T follicular helper cell (primary cell): ENCODE measurements around the gene ITGB3.
"Not testable (repeated sequence)": the region's sequence is repeated elsewhere in the genome, so short reads cannot be mapped to it uniquely, and the experiment has no call there.

ENCODE experiments used
- DNase-seq: peaks from one replicate; pipeline ENCODE4 v3.0.0-alpha.2; 2020; ENCODE audit warnings: low read depth

Gene ITGB3

DNA sequence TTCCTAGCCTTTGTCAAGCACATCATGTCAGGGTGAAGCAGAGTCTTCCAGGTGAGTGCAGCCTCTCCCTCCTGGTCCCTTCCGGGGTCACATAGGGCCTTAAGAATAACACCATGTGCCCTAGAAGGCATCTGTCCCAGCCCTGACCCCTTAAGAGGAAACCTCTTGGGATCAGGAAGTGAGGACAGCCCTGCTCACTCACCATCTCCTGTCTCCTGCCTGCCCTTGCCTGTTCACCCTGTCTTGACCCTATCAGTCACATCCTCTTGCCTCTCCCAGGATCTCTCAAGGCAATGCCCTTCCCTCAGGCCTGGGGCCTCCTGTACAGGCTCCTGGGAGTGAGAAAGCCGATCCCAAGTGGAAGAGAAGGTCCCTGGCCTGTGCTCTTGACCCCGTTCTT lies 30.6 kb upstream of the ITGB3 start:
- DNase-seq: no peak

DNA sequence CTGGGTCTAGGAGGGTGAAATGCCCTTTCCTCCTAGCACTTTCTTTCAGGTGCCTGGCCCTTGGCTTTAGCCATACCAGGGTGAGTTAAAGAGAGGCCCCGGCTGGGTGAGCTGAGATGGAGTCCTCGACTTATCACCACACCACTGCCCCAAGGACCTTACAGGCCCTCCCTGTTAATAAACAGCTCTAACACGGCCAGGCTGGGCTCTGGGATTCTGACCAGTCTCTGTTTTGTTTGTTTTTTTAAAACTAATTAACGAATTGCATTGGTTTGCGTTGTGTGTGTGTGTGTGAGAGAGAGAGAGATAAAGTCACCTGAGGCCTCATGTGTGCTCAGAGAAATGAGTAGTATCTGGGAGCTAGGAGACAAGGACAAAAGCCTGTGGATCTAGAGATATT lies 30.2 kb upstream of the ITGB3 start:
- DNase-seq: no peak

DNA sequence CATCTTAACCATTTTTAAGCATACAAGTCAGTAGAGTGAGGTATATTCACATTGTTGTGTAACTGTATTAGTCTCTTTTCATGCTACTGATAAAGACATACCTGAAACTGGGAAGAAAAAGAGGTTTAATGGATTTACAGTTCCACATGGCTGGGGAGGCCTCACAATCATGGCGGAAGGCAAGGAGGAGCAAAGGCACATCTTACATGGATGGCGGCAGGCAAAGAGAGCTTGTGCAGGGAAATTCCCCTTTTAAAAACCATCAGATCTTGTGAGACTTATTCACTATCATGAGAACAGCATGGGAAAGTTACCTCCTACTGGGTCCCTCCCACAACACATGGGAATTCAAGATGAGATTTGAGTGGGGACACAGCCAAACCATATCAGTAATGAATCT lies 29.6 kb upstream of the ITGB3 start:
- DNase-seq: not testable (repeated sequence)

DNA sequence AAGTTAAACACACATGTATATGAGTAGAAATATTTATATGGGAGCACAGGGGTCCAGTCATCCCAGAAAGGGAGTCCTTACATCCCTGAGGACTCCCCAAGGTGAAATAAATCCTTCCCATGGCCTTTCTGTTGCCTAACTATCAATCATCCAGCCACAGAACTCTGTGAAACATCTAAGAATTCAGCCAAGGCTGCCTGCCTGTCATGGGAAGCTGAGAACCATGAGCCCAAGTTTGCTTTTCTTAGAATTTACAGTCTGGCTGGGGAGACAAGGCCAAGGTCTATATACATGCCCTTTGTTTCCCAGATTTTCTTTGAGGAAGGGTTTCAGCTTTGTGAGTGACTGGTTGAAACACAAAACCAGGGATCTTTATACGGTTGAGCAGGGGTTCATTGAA lies 28.7 kb upstream of the ITGB3 start:
- DNase-seq: no peak

DNA sequence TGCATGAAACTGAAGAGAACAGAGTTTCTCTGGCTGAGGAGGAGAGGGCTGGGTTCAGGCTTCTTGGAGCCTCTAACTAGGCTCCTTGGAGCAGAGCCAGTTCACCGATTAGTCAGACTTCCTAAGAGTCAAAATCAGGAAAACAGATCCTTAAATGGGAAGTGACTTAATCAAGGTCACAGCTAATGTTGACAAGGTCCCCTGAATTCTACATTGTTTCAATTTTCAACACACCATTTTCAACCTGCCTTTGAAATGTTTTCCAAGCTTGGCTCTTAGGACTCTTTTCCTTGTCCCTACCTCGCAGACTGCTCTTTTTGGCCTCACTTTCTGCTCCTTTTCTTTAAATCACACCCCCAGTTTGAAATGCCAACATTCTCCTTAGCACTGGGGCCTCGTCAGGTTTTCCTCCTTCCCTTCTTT lies 28.2 kb upstream of the ITGB3 start:
- DNase-seq: no peak

DNA sequence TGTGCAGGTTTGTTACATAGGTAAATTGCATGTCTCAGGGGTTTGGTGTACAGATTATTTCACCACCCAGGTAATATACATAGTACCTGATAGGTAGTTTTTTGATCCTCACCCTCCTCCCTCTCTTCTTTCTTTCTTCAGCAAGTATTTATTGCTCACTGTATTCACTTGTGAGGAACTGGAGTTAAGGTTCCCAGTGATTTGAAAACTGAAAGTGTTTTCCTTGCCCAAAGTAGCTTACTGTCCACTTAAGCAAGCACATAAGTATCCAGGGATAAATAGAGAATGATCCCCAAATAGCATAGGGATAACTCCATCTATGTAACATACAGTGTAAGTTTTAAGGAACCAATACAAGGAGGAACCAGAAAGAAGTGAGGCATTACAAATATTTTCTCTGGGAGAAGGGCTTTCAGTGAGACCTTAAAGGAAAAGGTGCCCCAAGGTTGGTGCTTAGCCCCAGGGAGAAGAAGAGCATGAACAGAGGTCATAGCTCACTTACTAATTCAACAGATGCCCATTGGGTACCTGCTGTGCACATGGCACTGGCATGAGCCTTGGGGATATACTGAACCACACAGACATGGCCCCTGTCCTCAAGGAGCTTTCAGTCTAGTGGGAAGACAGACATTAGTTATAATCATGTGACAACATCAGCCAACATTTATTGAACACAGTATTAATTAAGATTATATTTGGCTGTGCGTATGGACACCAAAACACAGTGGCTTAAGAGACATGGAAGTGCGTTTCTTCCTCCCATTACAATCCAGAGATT lies 27.5 kb upstream of the ITGB3 start:
- no peak for DNase-seq

DNA sequence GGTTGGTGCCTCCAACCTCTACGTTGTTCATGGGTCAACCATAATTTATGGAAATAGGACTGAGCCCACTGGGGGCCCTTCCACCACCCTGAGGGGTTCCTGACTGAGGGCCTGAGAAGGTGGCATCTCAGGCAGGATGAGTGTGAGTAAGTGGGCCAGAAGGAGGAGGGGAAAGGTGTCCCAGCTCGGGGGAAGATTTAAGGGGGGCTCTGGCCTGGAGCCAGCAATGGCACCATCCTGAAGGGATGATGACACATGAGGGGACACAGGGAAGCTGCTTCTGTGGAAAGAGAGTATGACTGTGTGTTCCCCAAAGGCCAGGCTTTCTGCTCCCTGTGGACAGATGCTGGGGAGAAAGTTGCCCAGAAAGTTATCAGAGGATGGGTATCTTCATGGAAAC lies 25.8 kb upstream of the ITGB3 start:
- DNase-seq: no peak

DNA sequence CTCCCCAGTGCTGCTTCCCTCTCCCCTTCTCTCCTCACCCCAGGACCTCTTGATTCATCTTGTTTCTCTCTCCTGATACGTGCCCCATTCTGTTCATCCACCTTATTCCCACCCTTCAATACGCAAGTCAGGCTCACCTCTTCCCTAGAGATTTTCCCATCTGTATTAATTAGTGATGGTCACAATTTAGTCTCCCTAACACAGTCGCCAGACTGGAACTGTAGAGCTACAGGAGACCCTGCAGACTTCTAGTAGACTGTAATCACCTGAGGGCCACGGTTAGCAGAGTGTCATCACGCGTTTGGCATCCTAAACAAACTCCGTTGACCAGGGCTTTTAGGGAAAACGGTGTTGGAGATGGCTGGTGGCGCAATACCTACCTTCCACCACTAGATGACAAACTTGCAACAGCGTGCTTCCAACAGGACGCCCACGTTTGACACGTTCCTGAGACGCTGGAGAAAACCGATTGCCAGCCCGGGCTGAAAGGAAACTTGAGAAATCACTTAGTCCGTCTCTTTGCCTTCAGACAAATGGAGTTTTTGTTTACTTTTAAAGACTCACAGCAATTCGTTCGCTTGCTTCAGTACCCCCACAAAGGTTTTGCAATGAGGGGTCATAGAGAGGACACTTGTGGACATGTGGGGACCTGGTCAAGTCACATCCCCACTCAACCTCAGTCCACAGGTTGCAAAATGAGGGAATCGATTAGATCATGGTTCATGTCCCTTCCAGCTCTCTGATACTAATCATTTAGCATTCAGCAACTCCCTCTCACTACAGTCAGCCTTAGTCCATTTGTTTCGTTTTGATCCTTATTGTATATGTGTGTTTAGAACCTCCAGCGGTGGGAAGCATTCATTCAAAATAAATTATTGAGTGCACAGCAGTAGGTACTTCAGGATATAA lies 23.8 kb upstream of the ITGB3 start:
- peak; percentile 44 for DNase-seq

DNA sequence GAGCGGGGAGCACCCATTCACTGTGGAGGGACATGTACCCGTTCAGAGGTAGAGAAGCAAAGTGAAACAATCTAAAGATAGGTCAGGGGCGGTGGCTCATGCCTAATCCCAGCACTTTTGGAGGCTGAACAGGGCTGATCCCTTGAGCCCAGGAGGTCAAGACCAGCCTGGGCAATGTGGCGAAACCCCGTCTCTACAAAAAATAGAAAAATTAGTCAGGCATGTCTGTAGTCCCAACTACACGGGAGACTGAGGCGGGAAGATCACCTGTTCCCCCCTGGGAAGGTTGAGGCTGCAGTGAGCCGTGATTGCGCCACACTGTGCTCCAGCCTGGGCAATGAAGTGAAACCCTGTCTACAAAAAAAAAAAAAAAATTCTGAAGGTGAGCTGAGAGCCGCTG lies 22.8 kb upstream of the ITGB3 start:
- DNase-seq: no peak

DNA sequence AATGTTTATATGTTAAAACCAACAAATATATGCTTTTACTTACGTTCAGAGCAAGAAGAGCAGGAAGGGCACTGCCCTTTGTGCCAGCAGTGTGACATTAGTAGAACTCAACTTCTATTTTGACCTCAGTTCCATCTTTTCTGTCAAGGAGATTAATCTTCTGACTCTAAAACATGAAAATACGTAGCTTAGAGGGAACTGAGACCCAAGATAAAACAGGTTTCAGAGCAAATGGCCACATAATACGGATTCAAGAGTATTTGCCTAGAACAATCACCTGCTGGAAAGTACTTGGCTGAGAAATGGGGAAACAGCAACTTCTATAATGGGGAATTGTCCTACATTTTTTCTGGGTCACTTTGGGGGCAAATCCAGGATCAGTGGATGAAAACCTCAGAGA lies 22.3 kb upstream of the ITGB3 start:
- DNase-seq: no peak

DNA sequence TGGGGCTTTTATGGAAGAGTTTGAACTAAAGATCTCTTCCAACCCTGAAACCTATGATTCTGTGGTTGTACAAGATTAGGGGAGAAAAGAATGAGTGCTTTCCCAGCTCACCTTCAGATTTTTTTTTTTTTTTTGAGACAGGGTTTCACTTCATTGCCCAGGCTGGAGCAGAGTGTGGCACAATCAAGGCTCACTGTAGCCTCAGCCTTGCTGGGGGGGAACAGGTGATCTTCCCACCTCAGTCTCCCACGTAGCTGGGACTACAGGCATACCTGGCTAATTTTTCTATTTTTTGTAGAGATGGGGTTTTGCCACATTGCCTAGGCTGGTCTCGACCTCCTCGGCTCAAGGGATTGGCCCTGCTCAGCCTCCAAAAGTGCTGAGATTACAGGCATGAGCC lies 21.8 kb upstream of the ITGB3 start:
- DNase-seq: no peak

DNA sequence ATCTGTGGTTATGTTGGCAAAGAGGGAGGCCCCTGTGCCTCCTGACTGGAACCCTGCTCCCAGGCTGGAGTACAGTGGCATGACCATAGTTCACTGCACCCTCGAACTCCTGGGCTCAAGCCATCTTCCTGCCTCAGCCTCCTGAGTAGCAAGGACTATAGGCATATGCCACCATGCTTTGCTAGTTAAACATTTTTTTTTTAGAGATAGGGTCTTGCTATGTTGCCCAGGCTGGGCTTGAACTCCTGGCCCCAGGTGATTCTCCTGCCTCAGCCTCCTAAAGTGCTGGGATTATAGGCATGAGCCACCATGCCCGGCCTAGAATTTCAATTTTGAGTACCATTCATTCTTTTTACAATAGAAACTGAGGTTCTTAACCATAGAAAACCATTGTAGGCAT lies 21.2 kb upstream of the ITGB3 start:
- DNase-seq: no peak

DNA sequence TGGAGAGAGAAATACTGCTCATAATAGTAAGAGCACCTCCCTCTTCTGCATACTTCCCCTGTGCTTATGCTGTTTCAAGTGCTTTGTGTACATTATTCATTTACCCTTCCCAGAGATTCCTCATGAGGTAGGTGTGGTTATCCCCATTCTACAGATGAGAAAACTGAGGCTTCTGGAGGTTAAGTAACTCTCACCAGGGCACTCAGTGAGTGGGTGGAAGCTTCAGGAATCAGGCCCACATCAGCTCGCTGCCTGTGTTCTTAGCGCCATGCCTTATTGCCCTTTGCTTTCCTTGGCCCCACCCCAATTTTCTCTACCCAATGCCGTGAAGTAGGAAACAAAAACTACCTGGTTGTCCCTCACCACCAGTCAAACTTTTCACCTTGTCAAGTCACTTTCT lies 18.1 kb upstream of the ITGB3 start:
- no peak for DNase-seq

DNA sequence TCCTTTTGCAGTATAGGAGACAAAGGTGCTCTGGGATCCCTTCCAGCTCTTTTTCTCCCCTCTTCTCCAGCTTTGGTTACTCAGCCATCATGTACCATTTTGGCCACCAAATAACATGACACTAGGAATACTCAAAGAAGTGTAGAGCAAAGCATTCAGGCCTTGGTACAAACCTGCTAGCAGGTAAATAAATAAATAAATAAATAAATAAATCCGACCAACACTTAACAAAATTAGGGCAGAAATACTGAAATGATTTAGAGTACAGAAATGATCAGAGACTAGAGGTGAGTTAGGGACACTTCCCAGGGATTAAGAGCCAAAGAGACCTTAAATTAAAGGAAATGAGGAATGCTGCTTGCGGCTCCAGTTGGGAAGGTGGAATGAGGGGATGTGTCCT lies 17.7 kb upstream of the ITGB3 start:
- DNase-seq: no peak

DNA sequence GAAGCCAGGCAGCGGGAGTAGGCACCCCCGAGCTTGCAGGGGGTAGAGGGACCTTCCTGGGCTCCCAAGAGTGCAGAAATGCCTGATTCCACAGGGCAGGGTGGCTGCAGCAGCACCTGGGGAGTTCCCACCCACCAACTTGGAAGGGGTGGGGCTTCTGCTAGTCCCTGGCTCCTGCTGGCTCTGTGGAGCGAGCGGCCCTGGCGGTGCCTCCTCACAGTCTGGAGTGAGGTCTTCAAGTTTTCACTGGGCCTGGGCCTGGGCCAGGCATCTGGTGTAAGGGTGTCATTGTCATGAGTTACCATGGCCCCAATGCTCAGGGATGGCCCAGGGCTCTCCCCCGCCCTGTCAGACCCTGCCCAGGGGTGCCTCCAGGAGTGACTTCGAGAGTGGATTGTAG lies 15.8 kb upstream of the ITGB3 start:
- no peak for DNase-seq

DNA sequence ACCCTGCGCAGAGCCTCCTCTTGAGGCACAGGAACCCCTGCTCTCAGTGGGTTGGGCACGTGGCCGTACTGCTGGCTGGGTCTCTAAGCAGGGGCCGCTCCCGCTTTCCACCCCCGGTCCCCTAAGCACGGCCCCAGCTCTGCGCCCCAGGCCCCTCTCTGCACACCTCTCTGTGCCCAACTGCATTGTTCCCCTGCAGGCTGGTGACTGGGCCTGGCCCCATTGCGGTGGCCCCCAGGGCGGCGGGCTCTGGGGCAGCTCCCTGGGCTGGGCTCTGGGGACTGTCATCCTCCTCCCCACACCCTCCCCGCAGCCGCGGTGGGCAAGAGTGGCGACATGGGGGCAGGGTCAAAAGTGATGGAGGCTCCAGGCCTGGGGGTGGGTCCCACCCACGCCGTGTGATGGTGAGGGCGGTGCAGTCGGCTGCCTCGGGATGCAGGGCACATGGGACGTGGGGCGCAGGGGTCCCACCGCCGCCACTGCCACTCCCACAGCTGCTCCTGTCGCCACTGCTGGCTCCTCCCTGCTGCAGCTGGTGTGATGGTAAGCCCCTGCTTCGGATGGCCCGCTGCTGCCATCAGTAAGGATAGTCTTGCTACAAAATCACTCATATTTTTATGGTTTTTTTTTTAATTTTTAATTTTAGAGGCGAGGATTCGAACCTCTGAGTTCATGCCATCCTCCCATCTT lies 15.2 kb upstream of the ITGB3 start:
- DNase-seq: no peak

DNA sequence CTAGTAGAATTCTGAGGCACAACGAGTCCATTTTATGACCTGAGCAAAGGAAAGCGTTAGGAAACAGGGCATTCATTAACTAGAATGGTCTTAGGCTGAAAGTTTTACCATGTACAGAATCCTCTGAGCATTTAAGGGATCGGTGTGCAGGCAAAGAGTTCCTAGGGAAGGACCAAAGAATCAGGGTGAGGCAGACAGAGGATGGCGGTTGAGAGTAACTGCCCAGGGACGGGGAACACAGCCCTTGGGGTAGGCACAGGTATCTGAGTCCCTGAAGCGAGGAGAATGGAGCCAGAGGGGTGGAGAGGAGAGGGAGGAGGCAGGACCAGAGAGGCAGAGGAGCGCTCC lies 14.0 kb upstream of the ITGB3 start:
- DNase-seq: no peak

DNA sequence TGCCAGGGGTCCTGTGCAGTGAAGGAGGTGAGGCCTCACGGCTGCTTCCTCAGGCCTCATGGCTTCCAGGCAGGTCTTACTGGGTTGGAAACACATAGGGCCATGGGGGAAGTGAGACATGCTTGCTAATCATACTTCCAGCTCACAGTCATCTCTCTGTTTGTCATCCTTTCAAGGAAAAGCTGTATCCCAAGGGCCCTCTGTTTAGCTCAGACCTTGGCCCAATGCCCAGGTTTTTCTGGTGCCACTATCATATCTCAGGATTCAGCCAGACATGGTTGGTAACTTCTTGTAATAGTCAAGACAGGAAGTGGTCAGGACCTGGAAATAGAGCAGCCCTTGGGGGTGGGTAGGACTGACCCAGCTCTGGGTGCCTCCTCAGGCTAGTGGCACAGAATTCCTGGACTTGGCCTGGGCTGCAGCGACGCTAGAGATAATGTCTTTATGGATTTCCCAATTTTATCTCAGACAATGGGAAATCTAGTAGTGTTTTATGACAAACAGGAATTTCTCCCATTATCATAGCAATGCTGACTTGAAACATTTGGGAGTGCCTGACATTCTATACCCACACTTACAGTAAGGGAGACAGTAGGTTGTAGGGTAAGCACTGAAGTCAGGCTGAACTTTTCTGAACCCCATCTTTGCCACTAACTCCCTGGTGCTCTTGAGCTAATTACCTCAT lies 13.5 kb upstream of the ITGB3 start:
- DNase-seq: no peak

DNA sequence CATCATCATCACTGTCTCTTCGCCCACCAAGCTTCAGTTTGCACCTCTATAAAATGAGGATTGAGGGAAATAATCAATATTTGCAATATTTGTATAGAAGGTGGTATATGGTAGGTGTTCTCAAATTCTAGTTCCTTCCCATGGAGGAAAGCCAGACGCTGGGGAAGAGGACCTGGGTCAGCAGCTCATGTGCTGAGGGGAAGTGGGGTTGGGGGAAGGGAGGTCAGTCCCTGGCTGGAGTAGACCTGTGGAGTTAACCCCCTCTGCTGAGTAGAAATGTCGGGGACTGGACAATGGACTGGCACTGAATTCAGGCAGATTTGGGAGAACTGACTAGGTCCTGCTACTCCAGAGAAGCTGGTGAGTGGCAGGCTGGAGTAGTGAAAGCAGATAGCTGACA lies 12.8 kb upstream of the ITGB3 start:
- DNase-seq: no peak

DNA sequence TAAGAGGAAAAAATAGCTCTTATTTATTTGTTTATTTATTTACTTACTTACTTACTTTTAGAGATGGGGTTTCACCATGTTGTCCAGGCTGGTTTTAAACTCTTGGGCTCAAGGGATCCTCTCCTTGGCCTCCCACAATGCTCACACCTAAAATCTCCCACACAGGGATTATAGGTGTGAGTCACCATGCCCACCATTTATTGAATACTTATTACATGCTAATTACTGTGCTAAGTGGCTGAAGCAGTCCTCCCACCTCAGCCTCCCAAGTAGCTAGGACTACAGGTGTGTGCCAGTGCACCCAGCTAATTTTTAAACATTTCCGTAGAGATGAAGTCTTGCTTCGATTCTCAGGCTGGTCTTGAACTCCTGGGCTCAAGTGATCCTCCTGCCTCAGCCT lies 11.0 kb upstream of the ITGB3 start:
- no peak for DNase-seq

DNA sequence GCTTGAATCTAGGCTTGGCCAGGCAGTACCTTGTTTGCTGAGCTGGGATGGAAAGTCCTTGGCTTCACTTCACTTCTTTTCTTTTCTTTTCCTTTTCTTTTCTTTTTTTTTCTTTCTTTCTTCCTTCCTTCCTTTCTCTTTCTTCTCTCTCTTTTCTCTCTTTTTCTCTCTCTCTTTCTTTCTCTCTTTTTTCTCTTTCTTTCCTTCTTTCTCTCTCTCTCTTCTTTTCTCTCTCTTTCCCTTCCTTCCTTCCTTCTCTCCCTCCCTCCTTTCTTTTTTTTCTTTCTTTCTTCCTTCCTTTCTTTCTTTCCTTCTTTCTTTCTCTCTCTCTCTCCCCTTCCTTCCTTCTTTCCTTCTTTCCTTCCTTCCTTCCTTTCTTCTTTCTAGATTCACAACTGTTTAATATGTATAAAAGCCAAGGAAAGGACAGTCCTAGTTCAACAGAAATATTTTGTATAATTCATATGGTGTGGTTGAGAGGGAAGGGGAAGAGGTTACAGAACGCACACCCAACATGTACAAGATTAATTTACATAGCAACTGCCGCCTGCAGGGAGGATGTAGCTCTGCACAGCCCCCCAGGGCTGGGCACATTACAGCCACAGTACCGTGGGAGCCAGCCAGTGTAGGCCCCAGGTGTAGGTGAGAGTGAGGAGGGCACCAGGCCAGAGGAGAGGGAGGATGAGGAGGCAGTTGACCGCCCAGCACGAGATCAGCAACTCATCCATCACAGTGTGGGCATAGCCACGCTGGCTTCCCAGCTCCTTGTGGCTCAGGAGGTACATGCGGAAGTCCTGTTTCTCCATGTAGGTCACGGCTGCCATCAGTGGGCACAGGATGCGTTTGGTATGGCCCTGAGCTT lies 9.7 kb upstream of the ITGB3 start:
- DNase-seq: no peak
